H1 (cell line): ENCODE results near the gene MPV17. TPM values are rescaled to one million over a fixed set of nuclear protein-coding genes. Genes with fewer than 3 reads are reported as not detected.

ENCODE experiments used
- BRCA1 ChIP-seq: IDR thresholded peaks from 2 replicates; pipeline ENCODE4 v1.6.1; 2012; ENCODE audit warnings: low read depth, low read length, improper control_type of control experiment
- CBX5 ChIP-seq: fragments of 300-800, 300-1000 bp; sonication (generic); IDR thresholded peaks from 2 replicates; pipeline ENCODE4 v1.7.1; 2016; ENCODE audit warnings: antibody characterized with exemption, low read length, low read depth
- CEBPB ChIP-seq: IDR thresholded peaks from 2 replicates; pipeline ENCODE4 v1.6.1; 2012; ENCODE audit warnings: low read depth, low read length
- CHD7 ChIP-seq: fragments of 300-600 bp; sonication (generic); IDR thresholded peaks from 2 replicates; pipeline ENCODE4 v1.7.1; 2012; ENCODE audit warnings: low read length, moderate library complexity, mild to moderate bottlenecking, inconsistent platforms; ENCODE audit not compliant: insufficient replicate concordance
- GTF2F1 ChIP-seq: IDR thresholded peaks from 2 replicates; pipeline ENCODE4 v1.6.1; 2012; ENCODE audit warnings: low read depth, low read length, improper control_type of control experiment, borderline replicate concordance
- KDM4A ChIP-seq: IDR thresholded peaks from one replicate; pipeline ENCODE4 v1.7.1; 2012; ENCODE audit warnings: low read depth, mild to moderate bottlenecking, moderate library complexity, low read length, inconsistent platforms; ENCODE audit not compliant: severe bottlenecking
- POLR2A ChIP-seq, 2 experiments: IDR thresholded peaks; 1 replicate in 1 of 2; 2 replicates in 1 of 2; pipeline ENCODE4 v1.6.1; 2011; ENCODE audit warnings: low read depth in 2 of 2, low read length in 2 of 2, mild to moderate bottlenecking in 2 of 2; ENCODE audit errors: control extremely low read depth in 1 of 2
- RAD21 ChIP-seq, 2 experiments: IDR thresholded peaks in 1 of 2; conservative IDR thresholded peaks in 1 of 2; 2 replicates each; pipeline ENCODE4 v1.6.1; 2011; ENCODE audit warnings: low read depth in 2 of 2, low read length in 2 of 2, improper control_type of control experiment in 1 of 2, inconsistent platforms in 1 of 2, mild to moderate bottlenecking in 1 of 2, moderate library complexity in 1 of 2
- RFX5 ChIP-seq: IDR thresholded peaks from 2 replicates; pipeline ENCODE4 v1.6.1; 2011; ENCODE audit warnings: low read depth, low read length, improper control_type of control experiment, borderline replicate concordance
- RXRA ChIP-seq: IDR thresholded peaks from 2 replicates; pipeline ENCODE4 v1.6.1; 2011; ENCODE audit warnings: low read depth, mild to moderate bottlenecking, low read length, moderate library complexity; ENCODE audit not compliant: insufficient read depth
- polyA plus RNA-seq, 7 experiments: library from polyadenylated mRNA; depleted of rRNA in 3 of 7; stranded (reverse) in 5 of 7; unstranded in 2 of 7; fragments of >200 nt in 5 of 7; fragments of 200-250 nt in 2 of 7; gene quantifications; 1 replicate in 5 of 7; 2 replicates in 1 of 7; 4 replicates in 1 of 7; pipeline versions ENCODE4 v1.2.1 to v1.2.3, GENCODE V29; 2011 to 2013; ENCODE audit warnings: missing spikeins in 2 of 7, mixed read lengths in 2 of 7
- total RNA-seq: library from RNA; stranded (reverse); fragmentation: NEBNext Ultra II Directional; extraction: Animal tissue kit (Norgen Biotek cat#: 25700); gene quantifications from 2 replicates; pipeline ENCODE4 v1.2.1, GENCODE V29; 2021

MPV17 gene
- total and polyA plus RNA-seq, 2 of the 8 experiments (the other 6 are each of a cell fraction or from before 2014, with no cell fraction given): 45.2 to 181 TPM

GRCh38 chr2:27356382-27357181 is 33.7 kb upstream of the MPV17 start, which contains the start of gene GTF3C2 (continued):
- TF ChIP-seq CHD7: no peak
- TF ChIP-seq RXRA: no peak
- TF ChIP-seq POLR2A (IDR thresholded peaks at IDR 0.05; ENCODE audit: control extremely low read depth in 1 of 2, low read depth in 2 of 2, low read length in 2 of 2): peak; percentile 59 to 91
- no peak for TF ChIP-seq RAD21 (IDR thresholded peaks at IDR 0.05 in 1 of 2, conservative IDR thresholded peaks at IDR 0.05 in 1 of 2; ENCODE audit: low read depth in 2 of 2, low read length in 2 of 2)
- TF ChIP-seq RFX5: no peak
- peak; percentile 32; the same call in 1 of the 2 replicates for TF ChIP-seq CEBPB
- TF ChIP-seq KDM4A: peak; percentile 90
- peak; percentile 25; the same call in 1 of the 2 replicates for TF ChIP-seq GTF2F1
- TF ChIP-seq CBX5: no peak
- no peak for TF ChIP-seq BRCA1
